Glomerular endothelial cell (primary cell): ENCODE data around the gene VAMP2. TPM values are rescaled to one million over a fixed set of nuclear protein-coding genes. Genes with fewer than 3 reads are reported as not detected.

Source experiments
- total RNA-seq: library from RNA; depleted of rRNA; stranded (reverse); fragments of >200 nt; gene quantifications from 2 replicates; pipeline ENCODE4 v1.2.3, GENCODE V29; 2015

VAMP2 gene
- total RNA-seq, 1 donor from 2014 or later: 13.2 TPM

Other genes starting within 250 kb of the VAMP2 start
- gene RNF227, start 246.7 kb downstream of the VAMP2 start, total RNA-seq: 0.64 and 1.2 TPM in 2 replicates
- 0.12 and 2.1 TPM in 2 replicates for gene KCNAB3, start 233.1 kb downstream of the VAMP2 start, total RNA-seq
- gene TRAPPC1, start 231.0 kb downstream of the VAMP2 start, total RNA-seq: 100 and 142 TPM in 2 replicates
- 16.7 and 18.7 TPM in 2 replicates for gene CNTROB, start 230.7 kb downstream of the VAMP2 start, total RNA-seq
- not detected in 2 replicates for gene GUCY2D, start 160.3 kb downstream of the VAMP2 start, total RNA-seq
- not detected in 2 replicates for gene ALOX15B, start 123.9 kb downstream of the VAMP2 start, total RNA-seq
- gene ALOX12B, start 75.2 kb downstream of the VAMP2 start, total RNA-seq: not detected in 2 replicates
- not detected in 2 replicates for gene ALOXE3, start 44.4 kb downstream of the VAMP2 start, total RNA-seq
- gene HES7, start 38.8 kb downstream of the VAMP2 start, total RNA-seq: not detected in 2 replicates
- 12.5 and 23.7 TPM in 2 replicates for gene PER1, start 10.5 kb downstream of the VAMP2 start, total RNA-seq
- gene TMEM107, start 13.4 kb upstream of the VAMP2 start, total RNA-seq: 24.9 and 25.5 TPM in 2 replicates
- 12.4 and 14.3 TPM in 2 replicates for gene BORCS6, start 27.2 kb upstream of the VAMP2 start, total RNA-seq
- 9.3 and 24.8 TPM in 2 replicates for gene AURKB, start 47.6 kb upstream of the VAMP2 start, total RNA-seq
- gene CTC1, start 85.1 kb upstream of the VAMP2 start, total RNA-seq: 10.5 and 23.4 TPM in 2 replicates
- 18.7 and 34.3 TPM in 2 replicates for gene PFAS, start 86.3 kb upstream of the VAMP2 start, total RNA-seq
- 19.9 and 27.2 TPM in 2 replicates for gene RANGRF, start 125.7 kb upstream of the VAMP2 start, total RNA-seq
- gene SLC25A35, start 132.5 kb upstream of the VAMP2 start, total RNA-seq: 2.3 and 2.5 TPM in 2 replicates
- gene ARHGEF15, start 147.3 kb upstream of the VAMP2 start, total RNA-seq: 57.3 and 152 TPM in 2 replicates
- not detected in 2 replicates for gene ODF4, start 176.9 kb upstream of the VAMP2 start, total RNA-seq
- gene RPL26, start 220.2 kb upstream of the VAMP2 start, total RNA-seq: 2,562 and 3,740 TPM in 2 replicates
- gene RNF222, start 234.9 kb upstream of the VAMP2 start, total RNA-seq: not detected in 2 replicates